ENCODE data around the gene FAM114A1.

DNA sequence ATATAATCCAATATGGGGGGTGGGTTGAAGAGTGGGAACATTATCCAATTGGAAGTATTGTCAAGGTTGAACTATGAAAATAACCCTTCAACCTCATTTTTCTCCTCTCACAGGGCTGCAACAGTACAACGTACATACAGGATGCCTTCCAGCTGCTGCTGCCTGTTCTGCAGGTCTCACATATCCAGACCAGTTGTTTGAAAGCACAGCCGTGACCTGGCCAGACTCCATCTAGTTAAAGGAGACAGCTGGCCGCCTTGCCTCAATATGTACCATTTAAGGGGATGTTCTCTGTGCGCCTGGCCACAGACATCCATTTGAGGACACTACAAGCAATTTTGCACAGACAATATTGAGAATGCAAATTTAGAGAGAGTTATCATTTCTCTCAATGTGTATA, 75.7 kb downstream of the FAM114A1 start:
- TF ChIP-seq HDAC2 (IDR thresholded peaks at IDR 0.05) (no peak), EP300 (IDR thresholded peaks at IDR 0.05) (no peak), NPAS2 (CRISPR knock-in tag; IDR thresholded peaks at IDR 0.05; ENCODE audit: borderline replicate concordance) (no peak), ZNF302 (CRISPR knock-in tag; IDR thresholded peaks at IDR 0.05) (no peak), NFE2L2 (conservative IDR thresholded peaks at IDR 0.05; ENCODE audit: low read length) (no peak), RNF2 (IDR thresholded peaks at IDR 0.05; ENCODE audit: borderline replicate concordance, low read depth) (no peak), HOXA7 (CRISPR knock-in tag; IDR thresholded peaks at IDR 0.05) (no peak), POLR2A (IDR thresholded peaks at IDR 0.05; ENCODE audit: low read length) (no peak), HES2 (IDR thresholded peaks at IDR 0.05) (no peak)
- TF ChIP-seq, protein P1, sequence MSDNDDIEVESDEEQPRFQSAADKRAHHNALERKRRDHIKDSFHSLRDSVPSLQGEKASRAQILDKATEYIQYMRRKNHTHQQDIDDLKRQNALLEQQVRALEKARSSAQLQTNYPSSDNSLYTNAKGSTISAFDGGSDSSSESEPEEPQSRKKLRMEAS (IDR thresholded peaks at IDR 0.05) = no peak
- TF ChIP-seq, protein P2, sequence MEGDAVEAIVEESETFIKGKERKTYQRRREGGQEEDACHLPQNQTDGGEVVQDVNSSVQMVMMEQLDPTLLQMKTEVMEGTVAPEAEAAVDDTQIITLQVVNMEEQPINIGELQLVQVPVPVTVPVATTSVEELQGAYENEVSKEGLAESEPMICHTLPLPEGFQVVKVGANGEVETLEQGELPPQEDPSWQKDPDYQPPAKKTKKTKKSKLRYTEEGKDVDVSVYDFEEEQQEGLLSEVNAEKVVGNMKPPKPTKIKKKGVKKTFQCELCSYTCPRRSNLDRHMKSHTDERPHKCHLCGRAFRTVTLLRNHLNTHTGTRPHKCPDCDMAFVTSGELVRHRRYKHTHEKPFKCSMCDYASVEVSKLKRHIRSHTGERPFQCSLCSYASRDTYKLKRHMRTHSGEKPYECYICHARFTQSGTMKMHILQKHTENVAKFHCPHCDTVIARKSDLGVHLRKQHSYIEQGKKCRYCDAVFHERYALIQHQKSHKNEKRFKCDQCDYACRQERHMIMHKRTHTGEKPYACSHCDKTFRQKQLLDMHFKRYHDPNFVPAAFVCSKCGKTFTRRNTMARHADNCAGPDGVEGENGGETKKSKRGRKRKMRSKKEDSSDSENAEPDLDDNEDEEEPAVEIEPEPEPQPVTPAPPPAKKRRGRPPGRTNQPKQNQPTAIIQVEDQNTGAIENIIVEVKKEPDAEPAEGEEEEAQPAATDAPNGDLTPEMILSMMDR (IDR thresholded peaks at IDR 0.05) = no peak
- TF ChIP-seq, protein P3, sequence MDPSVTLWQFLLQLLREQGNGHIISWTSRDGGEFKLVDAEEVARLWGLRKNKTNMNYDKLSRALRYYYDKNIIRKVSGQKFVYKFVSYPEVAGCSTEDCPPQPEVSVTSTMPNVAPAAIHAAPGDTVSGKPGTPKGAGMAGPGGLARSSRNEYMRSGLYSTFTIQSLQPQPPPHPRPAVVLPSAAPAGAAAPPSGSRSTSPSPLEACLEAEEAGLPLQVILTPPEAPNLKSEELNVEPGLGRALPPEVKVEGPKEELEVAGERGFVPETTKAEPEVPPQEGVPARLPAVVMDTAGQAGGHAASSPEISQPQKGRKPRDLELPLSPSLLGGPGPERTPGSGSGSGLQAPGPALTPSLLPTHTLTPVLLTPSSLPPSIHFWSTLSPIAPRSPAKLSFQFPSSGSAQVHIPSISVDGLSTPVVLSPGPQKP (IDR thresholded peaks at IDR 0.05; ENCODE audit: low read depth, low read length) = no peak
